ENCODE data around the gene ARG2. TPM values are rescaled to one million over a fixed set of nuclear protein-coding genes. Genes with fewer than 3 reads are reported as not detected.

ARG2 gene
- total and polyA plus RNA-seq, 10 of the 15 experiments (the other 5 are each of a cell fraction or from before 2014, with no cell fraction given), result 0.48 to 7.8 (median 1.1) TPM

GRCh38 chr14:67680941-67681340 is 61.2 kb downstream of the ARG2 start:
- FAIRE-seq, result peak; percentile 18
- Histone ChIP-seq H3K36me3 (ENCODE audit: control insufficient read depth in 2 of 2, insufficient read depth in 2 of 2, low read length in 1 of 2) (peaks cover 5 to 35% of the 10 kb centered on the region in 2 experiments; a peak in 3 of 4 replicates), H3K9ac (ENCODE audit: control insufficient read depth, insufficient read depth, low read length) (no peak overlapping the region), H3K27me3 (replicated peaks in 1 of 2; ENCODE audit: control insufficient read depth in 2 of 2, insufficient read depth in 2 of 2, low read length in 1 of 2) (no peaks in the 10 kb centered on the region), H2AFZ (ENCODE audit: control insufficient read depth, low read depth, low read length) (no peak overlapping the region), H3K27ac (ENCODE audit: control insufficient read depth, insufficient read depth) (peak overlapping the region; percentile 37), H3K9me3 (replicated peaks; ENCODE audit: control insufficient read depth, insufficient read depth, low read length) (no peaks in the 10 kb centered on the region; the same call in 2 of the 3 replicates), H3K4me3 (no peak overlapping the region), H3K4me2 (ENCODE audit: control insufficient read depth, insufficient read depth) (no peak overlapping the region), H3K4me1 (ENCODE audit: control insufficient read depth, insufficient read depth, low read length) (peaks cover 22% of the 10 kb centered on the region), H3K79me2 (ENCODE audit: control insufficient read depth, insufficient read depth, low read length) (no peaks in the 10 kb centered on the region; the same call in none of the 2 replicates), H4K20me1 (ENCODE audit: control insufficient read depth, insufficient read depth) (no peaks in the 10 kb centered on the region)
- ATAC-seq, result peak; percentile 73
- in situ Hi-C loops (cut with MboI) (no loop called here), intact Hi-C loops (cut with micrococcal nuclease; ENCODE audit: unreplicated experiment) (loop anchor here (2.0 kb wide), 1 partner anchor 14 kb away; the partner anchor contains the start of gene RDH11)
- no peak for DNase-seq (ENCODE audit: low read depth, low spot score)
- POLR2A ChIA-PET, result interaction anchor here (0.5 to 6.8 kb wide), 4 partner anchors 8 to 31 kb away, joined by 3 to 62 read pairs (median 5); partner anchors contain the start of gene RDH11
- no TSS peak for BruUV-seq (replicated peaks)
- SMC1A ChIA-PET (ENCODE audit: uncharacterized antibody, unreplicated experiment), result interaction anchor here (1.2 to 7.6 kb wide), 7 partner anchors 10 to 62 kb away, joined by 4 to 41 read pairs (median 7); partner anchors contain the start of gene RDH11
- no peak for TF ChIP-seq TCF12 (IDR thresholded peaks at IDR 0.05; ENCODE audit: low read depth, low read length)
- TF ChIP-seq SUPT20H (IDR thresholded peaks at IDR 0.05; ENCODE audit: borderline replicate concordance, control insufficient read depth, low read depth, low read length), result no peak
- TF ChIP-seq EGR1 (IDR thresholded peaks at IDR 0.05; ENCODE audit: borderline replicate concordance in 1 of 2, low read depth in 2 of 2, low read length in 2 of 2), result no peak
- peak; percentile 15; the same call in 1 of the 2 replicates for TF ChIP-seq NR2F1 (conservative IDR thresholded peaks at IDR 0.05)
- TF ChIP-seq SPI1 (IDR thresholded peaks at IDR 0.05; ENCODE audit: borderline replicate concordance, insufficient read depth, low read depth, low read length), result peak; percentile 73; the same call in 1 of the 2 replicates
- no peak for TF ChIP-seq PAX8 (IDR thresholded peaks at IDR 0.05)
- TF ChIP-seq RELA (IDR thresholded peaks at IDR 0.05; ENCODE audit: borderline replicate concordance, partially characterized antibody), result no peak
- TF ChIP-seq RCOR1 (conservative IDR thresholded peaks at IDR 0.05; ENCODE audit: low read depth, low read length), result no peak
- no peak for TF ChIP-seq KAT2A (conservative IDR thresholded peaks at IDR 0.05; ENCODE audit: control insufficient read depth, low read depth, low read length)
- CTCF ChIA-PET, result interaction anchor here (0.6 to 2.4 kb wide), 9 partner anchors 10 to 97 kb away, joined by 3 to 8 read pairs (median 4); partner anchors contain the start of gene RDH11
- RAD21 ChIA-PET (ENCODE audit: unreplicated experiment), result interaction anchor here (1.5 to 2.2 kb wide), 4 partner anchors 13 to 62 kb away, joined by 3 to 14 read pairs (median 7); no protein-coding TSS in a partner anchor
- WGBS (ENCODE audit: insufficient coverage, insufficient replicate concordance, low lambda C conversion rate, missing lambda C conversion rate), result 84% methylated on average over 2 of the region's 2 CpGs
